Measurements from ENCODE around the gene UBR2.

GRCh38 chr6:42618686-42619085, 54.9 kb downstream of the UBR2 start:
- TF ChIP-seq CTCF (conservative IDR thresholded peaks at IDR 0.05 in 1 of 2, IDR thresholded peaks at IDR 0.05 in 1 of 2; ENCODE audit: extremely low read depth in 1 of 2, insufficient read depth in 1 of 2, low read depth in 1 of 2, low read length in 2 of 2) (no peak), EZH2 (IDR thresholded peaks at IDR 0.05; ENCODE audit: borderline replicate concordance, low read length) (no peak)
